H9 (cell line): ENCODE data around the gene ZNF653. TPM values are rescaled to one million over a fixed set of nuclear protein-coding genes. Genes with fewer than 3 reads are reported as not detected.

Experiments used
- DNase-seq: peaks from one replicate; pipeline ENCODE4 v3.0.0-alpha.2; 2017
- H2AFZ ChIP-seq: one replicate; pipeline ENCODE4 v1.6.1; 2013; ENCODE audit warnings: mild to moderate bottlenecking, low read length, control low read depth, moderate library complexity
- H2AK5ac ChIP-seq: 2 replicates; pipeline ENCODE4 v1.6.1; 2013; ENCODE audit warnings: low read length, control low read depth, mixed read lengths; ENCODE audit not compliant: insufficient read length
- H2BK120ac ChIP-seq: one replicate; pipeline ENCODE4 v1.6.1; 2013; ENCODE audit warnings: low read depth, mild to moderate bottlenecking, low read length, control low read depth, inconsistent platforms; ENCODE audit not compliant: poor library complexity, severe bottlenecking
- H2BK12ac ChIP-seq: 2 replicates; pipeline ENCODE4 v1.6.1; 2013; ENCODE audit warnings: low read length, control low read depth, mixed read lengths, low read depth; ENCODE audit not compliant: insufficient read length
- H2BK15ac ChIP-seq: 2 replicates; pipeline ENCODE4 v1.6.1; 2013; ENCODE audit warnings: low read depth, low read length, control low read depth
- H2BK20ac ChIP-seq: one replicate; pipeline ENCODE4 v1.6.1; 2013; ENCODE audit warnings: low read depth, mild to moderate bottlenecking, low read length, control low read depth, inconsistent platforms; ENCODE audit not compliant: poor library complexity, severe bottlenecking
- H2BK5ac ChIP-seq: 2 replicates; pipeline ENCODE4 v1.6.1; 2013; ENCODE audit warnings: low read length, control low read depth, mixed read lengths; ENCODE audit not compliant: insufficient read length
- H3K14ac ChIP-seq: 2 replicates; pipeline ENCODE4 v1.6.1; 2013; ENCODE audit warnings: low read length, control low read depth; ENCODE audit not compliant: insufficient read depth
- H3K18ac ChIP-seq: 2 replicates; pipeline ENCODE4 v1.6.1; 2013; ENCODE audit warnings: low read depth, mild to moderate bottlenecking, mixed read lengths, low read length, control low read depth; ENCODE audit not compliant: insufficient read length
- H3K23ac ChIP-seq: 2 replicates; pipeline ENCODE4 v1.6.1; 2013; ENCODE audit warnings: low read length, control low read depth, mixed read lengths, low read depth; ENCODE audit not compliant: insufficient read length
- H3K23me2 ChIP-seq: 2 replicates; pipeline ENCODE4 v1.6.1; 2013; ENCODE audit warnings: low read depth, mild to moderate bottlenecking, mixed read lengths, low read length, control low read depth; ENCODE audit not compliant: insufficient read length, poor library complexity, severe bottlenecking
- H3K27ac ChIP-seq: 2 replicates; pipeline ENCODE4 v1.5.1; 2013; ENCODE audit warnings: low read length, control low read depth, mixed read lengths, low read depth; ENCODE audit not compliant: insufficient read length
- H3K27me3 ChIP-seq: 2 replicates; pipeline ENCODE4 v1.6.1; 2013; ENCODE audit warnings: low read length, control low read depth, inconsistent platforms; ENCODE audit not compliant: insufficient read depth
- H3K4ac ChIP-seq: 2 replicates; pipeline ENCODE4 v1.6.1; 2013; ENCODE audit warnings: low read depth, mild to moderate bottlenecking, control low read depth, inconsistent platforms, low read length, moderate library complexity
- H3K4me1 ChIP-seq: 2 replicates; pipeline ENCODE4 v1.6.1; 2013; ENCODE audit warnings: low read length, control low read depth, inconsistent platforms; ENCODE audit not compliant: insufficient read depth
- H3K4me2 ChIP-seq: 2 replicates; pipeline ENCODE4 v1.6.1; 2013; ENCODE audit warnings: low read length, control low read depth, mixed read lengths; ENCODE audit not compliant: insufficient read length, insufficient read depth
- H3K56ac ChIP-seq: 2 replicates; pipeline ENCODE4 v1.6.1; 2013; ENCODE audit warnings: low read depth, mild to moderate bottlenecking, mixed read lengths, low read length, control low read depth; ENCODE audit not compliant: insufficient read length
- H3K79me1 ChIP-seq: 2 replicates; pipeline ENCODE4 v1.6.1; 2013; ENCODE audit warnings: low read depth, mild to moderate bottlenecking, moderate library complexity, low read length, control low read depth, inconsistent platforms; ENCODE audit not compliant: insufficient read depth, poor library complexity, severe bottlenecking
- H3K79me2 ChIP-seq: 2 replicates; pipeline ENCODE4 v1.6.1; 2013; ENCODE audit warnings: low read length, control low read depth, inconsistent platforms; ENCODE audit not compliant: insufficient read depth
- H3K9ac ChIP-seq: 2 replicates; pipeline ENCODE4 v1.6.1; 2013; ENCODE audit warnings: low read length, control low read depth, mixed read lengths; ENCODE audit not compliant: insufficient read length; ENCODE audit errors: extremely low read depth
- H3K9me3 ChIP-seq: one replicate; pipeline ENCODE4 v1.6.1; 2013; ENCODE audit warnings: low read depth, low read length, inconsistent platforms; ENCODE audit not compliant: control insufficient read depth
- H3T11ph ChIP-seq: one replicate; pipeline ENCODE4 v1.6.1; 2013; ENCODE audit warnings: mild to moderate bottlenecking, low read length, control low read depth, inconsistent platforms
- H4K20me1 ChIP-seq: one replicate; pipeline ENCODE4 v1.6.1; 2013; ENCODE audit not compliant: control insufficient read depth, insufficient read length, insufficient read depth
- H4K5ac ChIP-seq: 2 replicates; pipeline ENCODE4 v1.6.1; 2013; ENCODE audit warnings: low read depth, mild to moderate bottlenecking, mixed read lengths, low read length, control low read depth; ENCODE audit not compliant: insufficient read length
- H4K8ac ChIP-seq: replicated peaks from 2 replicates; pipeline ENCODE4 v1.6.1; 2013; ENCODE audit warnings: low read length, control low read depth, mixed read lengths, low read depth; ENCODE audit not compliant: insufficient read length
- H4K91ac ChIP-seq: 2 replicates; pipeline ENCODE4 v1.6.1; 2013; ENCODE audit warnings: low read depth, mild to moderate bottlenecking, moderate library complexity, mixed read lengths, low read length, control low read depth; ENCODE audit not compliant: insufficient read length
- H3K27ac Mint-ChIP-seq, 3 experiments: 2 replicates in 2 of 3; 3 replicates in 1 of 3; pipeline ENCODE4 v1.8.0; 2020 to 2021; ENCODE audit warnings: mixed read lengths in 3 of 3, mild to moderate bottlenecking in 1 of 3, moderate library complexity in 1 of 3
- H3K27me3 Mint-ChIP-seq: 2 replicates; pipeline ENCODE4 v1.8.0; 2021; ENCODE audit warnings: low read depth, mild to moderate bottlenecking, moderate library complexity, mixed read lengths
- H3K36me3 Mint-ChIP-seq, 3 experiments: 2 replicates in 2 of 3; 3 replicates in 1 of 3; pipeline ENCODE4 v1.8.0; 2020 to 2021; ENCODE audit warnings: low read depth in 3 of 3, mixed read lengths in 3 of 3; ENCODE audit not compliant: insufficient read depth in 1 of 3
- H3K4me1 Mint-ChIP-seq, 2 experiments: 2 replicates each; pipeline ENCODE4 v1.8.0; 2020; ENCODE audit warnings: mixed read lengths in 2 of 2
- H3K4me3 Mint-ChIP-seq, 2 experiments: 2 replicates in 1 of 2; 3 replicates in 1 of 2; pipeline ENCODE4 v1.8.0; 2020 to 2021; ENCODE audit warnings: mild to moderate bottlenecking in 2 of 2, mixed read lengths in 2 of 2, moderate library complexity in 1 of 2
- H3K9me3 Mint-ChIP-seq, 2 experiments: 2 replicates in 1 of 2; 3 replicates in 1 of 2; pipeline ENCODE4 v1.8.0; 2020; ENCODE audit warnings: mild to moderate bottlenecking in 2 of 2, mixed read lengths in 2 of 2, moderate library complexity in 1 of 2
- CTCF ChIP-seq: fragments of 200-600 bp; sonication (generic); conservative IDR thresholded peaks from 3 replicates; pipeline ENCODE4 v1.8.0; 2021; ENCODE audit warnings: antibody characterized with exemption, mild to moderate bottlenecking
- WGBS: extraction: QIAGEN DNeasy Blood & Tissue Kit; methylation state at CpG from one replicate; pipeline ENCODE4 v1.1.7; 2013; ENCODE audit warnings: missing lambda C conversion rate, low lambda C conversion rate, mixed read lengths; ENCODE audit not compliant: insufficient read length; ENCODE audit errors: extremely low coverage; 5-methylcytosine and 5-hydroxymethylcytosine counted together
- total RNA-seq: library from RNA; stranded (reverse); gene quantifications from 2 replicates; pipeline ENCODE4 v1.2.1, GENCODE V29; 2021

Gene ZNF653
- total RNA-seq, 1 experiment from 2014 or later, result 11.6 TPM

GRCh38 chr19:11541238-11541637 is 35.6 kb upstream of the ZNF653 start:
- Histone ChIP-seq H3T11ph (no peak overlapping the region), H2BK120ac (no peak overlapping the region), H3K4me2 (no peak overlapping the region), H4K20me1 (no peaks in the 10 kb centered on the region), H3K14ac (no peak overlapping the region), H4K5ac (no peak overlapping the region), H3K56ac (no peak overlapping the region), H4K8ac (no peak overlapping the region), H3K27ac (no peak overlapping the region), H3K18ac (no peak overlapping the region), H3K79me2 (no peaks in the 10 kb centered on the region), H3K27me3 (no peaks in the 10 kb centered on the region), H3K4me1 (peaks cover 4% of the 10 kb centered on the region; the same call in 1 of the 2 replicates), H2BK15ac (no peak overlapping the region), H3K9me3 (no peaks in the 10 kb centered on the region), H3K23me2 (peaks cover 9% of the 10 kb centered on the region), H2AFZ (no peak overlapping the region), H3K79me1 (no peaks in the 10 kb centered on the region), H2BK20ac (no peak overlapping the region), H3K4ac (no peak overlapping the region), H3K9ac (no peak overlapping the region), H2AK5ac (no peak overlapping the region), H4K91ac (no peak overlapping the region), H3K23ac (no peak overlapping the region), H2BK5ac (no peak overlapping the region), H2BK12ac (no peak overlapping the region)
- peaks cover 13 to 21% of the 10 kb centered on the region in 2 experiments for H3K4me1 Mint-ChIP-seq
- WGBS, result no CpG with 5 or more reads among the region's 3 CpGs
- no peak for DNase-seq
- H3K36me3 Mint-ChIP-seq, result peaks cover 0 to 2% (median 0%) of the 10 kb centered on the region in 3 experiments; a peak in 2 of 7 replicates
- no peaks in the 10 kb centered on the region; a peak in 1 of 5 replicates for H3K9me3 Mint-ChIP-seq
- TF ChIP-seq CTCF, result no peak
- no peak overlapping the region for H3K27ac Mint-ChIP-seq
- H3K27me3 Mint-ChIP-seq, result peaks cover 2% of the 10 kb centered on the region
- H3K4me3 Mint-ChIP-seq, result no peak overlapping the region
